Psoas muscle (tissue), 8 donors: ENCODE data around the gene MRRF. TPM values are rescaled to one million over a fixed set of nuclear protein-coding genes. Genes with fewer than 3 reads are reported as not detected.
"Not testable (repeated sequence)": the region's sequence is repeated elsewhere in the genome, so short reads cannot be mapped to it uniquely, and the experiment has no call there.

Experiments
- ATAC-seq, 4 donors: fragments of 200-7000 bp; cut with Tn5 transposase; one replicate each; pipeline ENCODE4 v1.9.1; 2020; ENCODE audit warnings: moderate library complexity in 3 of 4, mild to moderate bottlenecking in 2 of 4
- DNase-seq, 2 donors: peaks; one replicate each; pipeline ENCODE4 v3.0.0-alpha.2; 2020
- H3K27ac ChIP-seq: fragments of 200-600 bp; one replicate; pipeline ENCODE4 v1.8.0; 2022
- H3K27me3 ChIP-seq, 3 donors: fragments of 200-600 bp in 1 of 3; one replicate each; pipeline versions ENCODE4 v1.6.1 to v1.8.0; 2013 to 2022; ENCODE audit warnings: low read length in 2 of 3, mild to moderate bottlenecking in 2 of 3, moderate library complexity in 1 of 3; ENCODE audit not compliant: insufficient read depth in 3 of 3
- H3K36me3 ChIP-seq, 2 donors: fragments of 200-600 bp in 1 of 2; one replicate each; pipeline versions ENCODE4 v1.6.1 to v1.8.0; 2013 to 2022; ENCODE audit warnings: low read depth in 1 of 2, mild to moderate bottlenecking in 1 of 2, moderate library complexity in 1 of 2; ENCODE audit not compliant: insufficient read depth in 1 of 2
- H3K4me1 ChIP-seq: fragments of 200-600 bp; one replicate; pipeline ENCODE4 v1.8.0; 2022
- H3K4me3 ChIP-seq: fragments of 200-600 bp; one replicate; pipeline ENCODE4 v1.8.0; 2022; ENCODE audit warnings: mild to moderate bottlenecking
- H3K9me3 ChIP-seq: fragments of 200-600 bp; one replicate; pipeline ENCODE4 v1.8.0; 2022
- CTCF ChIP-seq: fragments of 200-600 bp; IDR thresholded peaks from one replicate; pipeline ENCODE4 v1.8.0; 2022; ENCODE audit warnings: antibody characterized with exemption
- WGBS, 3 donors: extraction: QIAGEN DNeasy Blood & Tissue Kit; methylation state at CpG; one replicate each; pipeline versions ENCODE4 v1.1.6 to v1.1.7; 2013; 5-methylcytosine and 5-hydroxymethylcytosine counted together
- intact Hi-C, 2 donors: fragments of 100-400 bp; cut with DNase I; formaldehyde crosslinking; loops; one replicate each; pipeline versions ENCODE4 v1.11.0 to v1.14.2; 2022
- polyA plus RNA-seq, 3 donors: library from polyadenylated mRNA; stranded (reverse); fragments of 200-250 nt; gene quantifications; one replicate each; pipeline ENCODE4 v1.2.3, GENCODE V29; 2013
- total RNA-seq, 4 donors: library from RNA; stranded (reverse); fragmentation: NEBNext Ultra II Directional in 2 of 4; extraction: Animal tissue kit (Norgen Biotek cat#: 25700) in 2 of 4; gene quantifications; one replicate each; pipeline versions ENCODE4 v1.2.1 to v1.2.4, GENCODE V29; 2021 to 2023
- donor health status: healthy with polysubstance abuse.
- donor health status: DM: no; HTN: no; CAD: no; lungs with moderate emphysema.
- donor health status: Bipolar disorder and iron deficiency.
- donor health status: healthy.
- donor health status: DM: yes; HTN: yes; CAD: no.
- donor health status: DM: no; HTN: no; CAD: no.
- donor health status: DM: no; HTN: no; CAD: no.
- donor health status: DM: yes; HTN: yes; CAD: no.

The MRRF gene
- total and polyA plus RNA-seq, 7 donors: 23.5 to 61.4 (median 42.8) TPM

GRCh38 chr9:122355336-122355875 is 90.7 kb downstream of the MRRF start:
- H3K4me3 ChIP-seq: no peak overlapping the region
- no peaks in the 10 kb centered on the region for H3K36me3 ChIP-seq
- no peaks in the 10 kb centered on the region for H3K27me3 ChIP-seq
- WGBS, 3 donors: 75 to 95% (median 88%) methylated on average over 3 to 4 of the region's 4 CpGs
- TF ChIP-seq CTCF: no peak
- intact Hi-C loops: no loop called here
- no peak overlapping the region for H3K27ac ChIP-seq
- DNase-seq (no peak), ATAC-seq (no peak)
- no peaks in the 10 kb centered on the region for H3K9me3 ChIP-seq
- H3K4me1 ChIP-seq: no peaks in the 10 kb centered on the region

DNA sequence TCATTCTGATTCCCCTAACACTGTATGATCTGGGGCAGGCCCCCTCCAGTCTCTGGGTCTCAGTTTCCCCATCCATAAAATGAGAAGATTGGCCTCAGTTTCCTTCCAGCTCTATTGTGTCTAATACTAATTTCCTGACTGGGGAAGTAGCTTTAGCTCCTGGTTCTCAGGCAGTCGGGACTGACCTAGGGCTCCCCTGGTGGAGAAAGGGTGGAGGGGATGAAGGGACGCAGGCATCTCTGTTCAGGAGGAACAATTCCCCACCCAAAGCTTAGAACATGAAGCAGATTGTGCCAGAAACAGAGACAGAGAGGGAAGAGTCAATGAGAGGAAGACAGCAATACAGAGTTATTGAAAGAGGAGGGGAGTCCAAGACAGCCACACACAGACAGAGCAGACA is 91.9 kb downstream of the MRRF start:
- H3K4me1 ChIP-seq: no peaks in the 10 kb centered on the region
- DNase-seq: no peak
- ATAC-seq: no peak
- no peaks in the 10 kb centered on the region for H3K9me3 ChIP-seq
- H3K36me3 ChIP-seq: no peaks in the 10 kb centered on the region
- H3K27me3 ChIP-seq: no peaks in the 10 kb centered on the region
- no peak overlapping the region for H3K27ac ChIP-seq
- intact Hi-C loops: no loop called here
- no peak for TF ChIP-seq CTCF
- H3K4me3 ChIP-seq: no peak overlapping the region
- 29 to 38% (median 36%) methylated on average over 2 of the region's 2 CpGs for WGBS, 3 donors

GRCh38 chr9:122360891-122361290 is 96.2 kb downstream of the MRRF start:
- no peak for ATAC-seq
- no peak overlapping the region for H3K4me3 ChIP-seq
- no peaks in the 10 kb centered on the region for H3K36me3 ChIP-seq
- peak in 1 of 2 donors; percentile 35 for DNase-seq
- no peak overlapping the region for H3K27ac ChIP-seq
- intact Hi-C loops: no loop called here
- no peaks in the 10 kb centered on the region for H3K9me3 ChIP-seq
- no peaks in the 10 kb centered on the region for H3K4me1 ChIP-seq
- no peak for TF ChIP-seq CTCF
- 80 to 82% (median 81%) methylated on average over 8 of the region's 8 CpGs for WGBS, 3 donors
- H3K27me3 ChIP-seq: no peaks in the 10 kb centered on the region

DNA sequence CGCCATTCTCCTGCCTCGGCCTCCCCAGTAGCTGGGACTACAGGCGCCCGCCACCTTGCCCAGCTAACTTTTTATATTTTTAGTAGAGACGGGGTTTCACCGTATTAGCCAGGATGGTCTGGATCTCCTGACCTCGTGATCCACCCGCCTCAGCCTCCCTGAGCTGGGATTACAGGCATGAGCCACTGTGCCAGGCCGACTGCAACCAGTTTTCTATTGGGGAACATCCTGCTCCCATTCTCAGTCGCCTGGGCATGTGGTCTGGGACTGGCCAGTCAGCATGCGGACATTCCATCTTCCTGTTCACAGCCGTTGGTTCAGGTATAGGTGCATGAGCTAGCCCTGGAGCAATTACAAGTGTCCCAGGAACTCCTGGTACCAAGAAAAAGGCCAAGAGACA is 98.4 kb downstream of the MRRF start:
- H3K27ac ChIP-seq, H3K4me1 ChIP-seq, H3K4me3 ChIP-seq, H3K36me3 ChIP-seq, H3K27me3 ChIP-seq, intact Hi-C loops, ATAC-seq, H3K9me3 ChIP-seq, DNase-seq: not testable (repeated sequence)
- 91 to 96% (median 94%) methylated on average over 12 of the region's 12 CpGs for WGBS, 3 donors

DNA sequence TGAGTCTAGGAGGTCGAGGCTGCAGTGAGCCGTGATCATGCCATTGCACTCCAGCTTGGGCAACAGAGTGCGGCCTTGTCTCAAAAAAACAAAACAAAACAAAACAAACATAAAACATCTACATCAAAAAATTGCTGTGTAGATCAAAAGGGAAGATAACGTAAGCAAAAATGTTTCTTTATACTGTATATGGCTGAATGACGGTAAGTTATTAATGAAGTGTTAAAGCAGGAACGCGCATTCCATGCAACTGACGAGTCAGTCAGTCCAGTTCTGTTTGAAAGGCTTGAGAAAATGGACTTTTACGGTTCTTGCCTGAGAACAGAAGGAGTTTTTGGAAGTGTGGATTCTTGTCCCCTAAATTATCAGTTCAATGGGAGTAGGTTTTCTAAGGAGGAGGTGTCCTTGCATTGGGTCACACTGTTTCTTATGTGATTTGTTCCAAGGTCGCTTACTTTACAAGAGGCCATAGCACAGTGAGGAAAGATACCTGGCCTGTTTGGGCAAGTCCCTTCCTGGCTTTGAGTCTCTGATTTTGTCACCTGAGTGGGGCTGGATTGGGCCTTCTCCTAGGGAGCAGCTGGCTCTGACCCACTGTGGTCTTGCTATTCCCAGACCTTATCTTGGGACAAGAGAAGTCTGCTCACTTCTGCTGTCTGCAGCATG is 99.6 kb downstream of the MRRF start:
- no peak overlapping the region for H3K27ac ChIP-seq

More for the DNA sequence above, 99.6 kb downstream of the MRRF start:
- DNase-seq (no peak), ATAC-seq (no peak)
- Histone ChIP-seq H3K36me3 (no peaks in the 10 kb centered on the region), H3K27me3 (no peaks in the 10 kb centered on the region), H3K4me3 (no peak overlapping the region), H3K9me3 (no peaks in the 10 kb centered on the region), H3K4me1 (no peaks in the 10 kb centered on the region)
- intact Hi-C loops: no loop called here
- TF ChIP-seq CTCF: no peak
- 94 to 96% (median 95%) methylated on average over 10 of the region's 10 CpGs for WGBS, 3 donors
